DMS153 treated with DMSO at 0.1 percent for 48 hours (cell line): Measurements from ENCODE around the gene SPRTN.

ENCODE experiments used
- DNase-seq: peaks from one replicate; lab custom pipeline; 2025; ENCODE audit not compliant: unreplicated experiment; lab: John Stamatoyannopoulos, UW

SPRTN gene, protein sequence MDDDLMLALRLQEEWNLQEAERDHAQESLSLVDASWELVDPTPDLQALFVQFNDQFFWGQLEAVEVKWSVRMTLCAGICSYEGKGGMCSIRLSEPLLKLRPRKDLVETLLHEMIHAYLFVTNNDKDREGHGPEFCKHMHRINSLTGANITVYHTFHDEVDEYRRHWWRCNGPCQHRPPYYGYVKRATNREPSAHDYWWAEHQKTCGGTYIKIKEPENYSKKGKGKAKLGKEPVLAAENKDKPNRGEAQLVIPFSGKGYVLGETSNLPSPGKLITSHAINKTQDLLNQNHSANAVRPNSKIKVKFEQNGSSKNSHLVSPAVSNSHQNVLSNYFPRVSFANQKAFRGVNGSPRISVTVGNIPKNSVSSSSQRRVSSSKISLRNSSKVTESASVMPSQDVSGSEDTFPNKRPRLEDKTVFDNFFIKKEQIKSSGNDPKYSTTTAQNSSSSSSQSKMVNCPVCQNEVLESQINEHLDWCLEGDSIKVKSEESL

GRCh38 chr1:231338270-231339128 lies at the start of gene SPRTN:
TSS of gene SPRTN (plus strand) at chr1:231338293. CDS start at chr1:231338384, 91 bp downstream.
- DNase-seq = no peak

DNA sequence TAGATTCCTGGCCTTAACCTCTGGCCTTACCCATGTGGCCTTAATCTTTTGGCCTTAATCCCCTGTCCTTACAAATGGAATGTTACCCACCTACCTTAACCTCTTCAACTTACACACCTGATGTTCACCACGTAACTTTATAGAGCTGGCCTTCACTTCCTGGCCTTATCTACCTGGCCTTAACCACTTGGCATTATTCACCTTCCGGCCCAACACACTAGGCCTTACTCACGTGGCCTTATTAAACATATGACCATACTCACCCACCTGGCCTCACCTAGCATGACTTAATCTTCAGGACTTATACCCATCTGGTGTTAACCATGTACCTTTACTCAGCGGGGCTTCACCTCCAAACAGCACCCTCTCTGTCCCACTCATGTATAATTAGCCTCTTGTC lies 42.2 kb upstream of the SPRTN start:
- DNase-seq = no peak

- no peak for DNase-seq
These were observed 36.1 kb upstream of the SPRTN start for GRCh38 chr1:231301990-231302389.

GRCh38 chr1:231310391-231310934 lies 27.6 kb upstream of the SPRTN start:
- no peak for DNase-seq

GRCh38 chr1:231311720-231312431 lies 26.2 kb upstream of the SPRTN start:
- DNase-seq = no peak

GRCh38 chr1:231312432-231312788 lies 25.7 kb upstream of the SPRTN start:
- DNase-seq = no peak

DNA sequence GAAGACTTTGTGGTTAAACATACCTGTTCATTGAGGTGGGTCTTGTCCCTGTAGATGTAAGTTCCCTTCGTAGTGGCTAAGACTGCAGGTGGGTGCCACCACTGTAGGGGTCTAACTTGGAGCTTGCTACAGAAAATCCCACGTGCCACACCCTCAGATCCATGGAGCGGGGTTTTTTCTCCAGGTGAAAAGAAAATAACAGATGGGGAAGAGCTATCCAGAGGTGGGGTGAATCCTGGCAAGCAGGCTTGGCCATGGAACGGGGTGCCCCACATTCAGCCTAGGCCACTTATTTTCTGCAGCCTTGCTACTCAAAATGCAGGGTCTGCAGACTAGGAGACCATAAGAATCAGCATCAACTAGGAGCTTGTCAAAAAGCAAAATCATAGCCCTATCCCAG lies 24.4 kb upstream of the SPRTN start:
- DNase-seq = no peak

DNA sequence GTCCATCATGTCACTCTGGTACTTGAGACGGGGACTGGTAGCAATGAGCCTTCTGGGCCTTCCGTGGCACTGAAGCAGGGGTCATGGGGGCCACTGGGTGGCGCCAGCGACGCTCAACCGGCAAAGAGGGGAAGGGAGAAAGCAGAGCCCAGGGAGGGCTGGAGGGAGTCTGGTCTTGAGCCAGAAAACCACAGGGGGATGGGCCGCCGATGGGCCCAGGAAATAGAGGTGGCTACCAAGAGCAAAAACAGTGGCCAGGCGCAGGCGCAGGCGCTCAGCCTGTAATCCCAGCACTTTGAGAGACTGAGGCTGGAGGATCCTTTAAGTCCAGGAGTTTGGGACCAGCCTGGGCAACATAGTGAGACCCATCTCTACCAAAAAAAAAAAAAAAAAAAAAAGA lies 22.2 kb upstream of the SPRTN start:
- no peak for DNase-seq

DNA sequence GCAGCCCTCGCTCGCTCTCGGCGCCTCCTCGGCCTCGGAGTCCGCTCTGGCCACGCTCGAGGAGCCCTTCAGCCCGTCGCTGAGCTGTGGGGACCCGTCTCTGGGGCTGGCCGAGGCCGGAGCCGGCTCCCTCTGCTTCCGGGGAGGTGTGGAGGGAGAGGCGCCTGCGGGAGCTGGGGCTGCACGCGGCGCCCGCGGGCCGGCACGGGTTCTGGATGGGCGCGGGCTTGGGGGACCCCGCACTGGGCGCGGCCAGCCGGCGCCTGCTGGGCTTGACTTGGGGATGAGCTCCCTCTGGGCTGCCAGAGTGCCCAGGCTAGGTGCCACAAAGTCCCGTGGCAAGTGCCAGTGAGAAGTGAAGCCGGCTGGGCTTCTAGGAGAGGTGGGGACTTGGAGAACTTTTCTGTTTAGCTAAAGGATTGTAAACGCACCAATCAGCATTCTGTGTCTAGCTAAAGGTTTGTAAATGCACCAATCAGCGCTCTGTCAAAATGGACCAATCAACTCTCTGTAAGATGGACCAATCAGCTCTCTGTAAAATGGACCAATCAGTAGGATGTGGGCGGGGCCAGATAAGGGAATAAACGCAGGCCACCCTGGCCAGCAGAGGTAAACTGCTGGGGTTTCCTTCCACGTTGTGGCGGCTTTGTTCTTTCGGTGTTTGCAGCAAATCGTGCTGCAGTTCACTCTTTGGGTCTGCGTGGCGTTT lies 20.6 kb upstream of the SPRTN start:
- no peak for DNase-seq

- no peak for DNase-seq
These were observed 20.1 kb upstream of the SPRTN start for GRCh38 chr1:231318015-231318355.

GRCh38 chr1:231318568-231318967 lies 19.5 kb upstream of the SPRTN start:
- no peak for DNase-seq

GRCh38 chr1:231319080-231319479 lies 19.0 kb upstream of the SPRTN start:
- DNase-seq = no peak

DNA sequence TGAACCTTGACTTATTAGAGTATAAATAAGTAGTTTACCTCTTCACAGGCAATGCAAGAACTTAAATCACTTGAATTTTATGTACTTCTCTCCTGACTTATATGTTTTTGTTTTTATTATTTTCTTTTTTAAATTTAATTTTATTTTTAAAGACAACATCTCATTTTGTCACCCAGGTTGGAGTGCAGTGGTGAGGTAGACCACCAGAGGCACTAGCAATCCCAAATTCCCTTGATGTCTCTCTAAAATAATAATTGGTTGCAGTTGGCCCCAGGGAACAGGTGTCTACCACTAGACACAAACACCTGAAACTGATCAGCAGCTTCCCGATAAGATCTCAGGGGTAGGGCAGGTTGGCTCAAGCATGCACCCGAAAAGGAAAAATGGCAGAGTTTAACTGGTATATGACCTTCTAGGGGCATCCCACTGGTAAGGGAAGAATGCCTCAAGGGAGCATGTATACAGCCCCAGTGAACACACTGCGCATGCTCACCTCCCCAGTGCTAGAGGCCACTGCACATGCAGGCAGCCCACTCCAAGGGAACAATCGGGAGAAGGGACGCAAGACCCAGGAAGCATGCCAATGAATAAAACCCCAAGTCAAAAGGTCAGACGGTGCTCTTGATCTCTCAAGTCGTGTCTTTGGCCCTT lies 15.1 kb upstream of the SPRTN start:
- DNase-seq = no peak

- DNase-seq = no peak
These were observed 13.4 kb upstream of the SPRTN start for GRCh38 chr1:231324660-231325059.

DNA sequence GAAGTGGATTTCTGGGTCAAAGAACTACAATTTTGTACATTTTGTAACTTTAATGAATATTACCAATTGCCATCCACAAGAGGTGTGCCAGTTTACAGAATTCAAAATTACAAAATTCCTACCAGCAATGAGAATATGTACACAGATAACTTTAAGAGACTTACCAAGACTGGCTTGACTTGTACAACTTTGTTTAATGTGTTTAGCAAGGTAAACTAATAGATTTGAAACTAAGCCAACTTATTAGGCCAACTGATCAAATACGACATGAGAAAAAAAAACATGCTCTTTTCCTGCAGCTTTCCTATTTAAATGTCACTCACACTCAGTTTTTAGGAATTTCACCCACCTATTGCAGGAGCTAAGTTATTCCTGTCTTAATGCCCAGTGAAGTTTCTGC lies 11.8 kb upstream of the SPRTN start:
- DNase-seq = no peak

DNA sequence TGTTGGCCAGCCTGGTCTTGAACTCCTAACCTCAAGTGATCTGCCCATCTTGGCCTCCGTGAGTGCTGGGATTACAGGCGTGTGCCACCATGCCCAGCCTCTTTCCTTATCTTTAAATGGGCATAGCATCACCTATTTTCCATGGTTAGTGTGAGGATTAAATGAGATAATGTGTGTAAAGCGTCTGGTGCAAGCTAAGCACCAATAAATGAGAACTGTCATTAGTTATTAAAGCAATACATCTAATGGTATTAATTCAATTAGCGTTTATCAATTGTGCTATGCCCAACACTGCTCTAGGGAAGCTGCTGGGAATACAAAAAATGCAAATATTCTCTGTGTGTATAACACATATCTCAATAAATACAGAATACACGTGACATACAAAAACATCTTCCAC lies 10.5 kb upstream of the SPRTN start:
- DNase-seq = no peak

GRCh38 chr1:231329483-231329882 lies 8.6 kb upstream of the SPRTN start:
- no peak for DNase-seq

GRCh38 chr1:231332761-231333160 lies 5.3 kb upstream of the SPRTN start:
- no peak for DNase-seq

DNA sequence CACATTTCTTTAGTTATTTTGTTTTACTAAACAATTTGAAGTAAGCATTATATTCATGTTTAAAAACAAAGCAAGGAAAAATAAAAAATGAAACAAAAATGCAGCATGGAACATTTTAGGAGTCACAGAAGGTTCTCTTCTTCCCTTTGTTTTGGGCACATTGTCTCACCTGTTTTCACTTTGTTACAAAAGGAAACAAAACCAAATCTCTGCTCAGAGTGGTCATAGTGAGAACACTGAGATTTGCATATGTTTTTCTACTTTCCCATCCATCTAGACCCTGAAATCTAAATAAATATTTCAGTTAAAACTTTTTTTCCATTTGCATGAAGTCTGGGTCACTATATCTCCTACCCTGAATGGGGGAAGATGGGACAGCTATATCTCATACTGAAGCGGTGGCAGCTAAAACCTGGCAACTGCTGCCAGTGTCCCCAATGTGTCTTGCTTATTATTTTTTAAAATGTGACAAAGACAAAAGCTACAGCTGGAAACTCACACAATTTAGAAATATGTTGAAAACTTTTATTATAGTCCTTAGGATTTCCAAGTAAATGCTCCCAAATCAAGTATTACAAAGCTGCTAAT lies 3.9 kb upstream of the SPRTN start:
- no peak for DNase-seq

DNA sequence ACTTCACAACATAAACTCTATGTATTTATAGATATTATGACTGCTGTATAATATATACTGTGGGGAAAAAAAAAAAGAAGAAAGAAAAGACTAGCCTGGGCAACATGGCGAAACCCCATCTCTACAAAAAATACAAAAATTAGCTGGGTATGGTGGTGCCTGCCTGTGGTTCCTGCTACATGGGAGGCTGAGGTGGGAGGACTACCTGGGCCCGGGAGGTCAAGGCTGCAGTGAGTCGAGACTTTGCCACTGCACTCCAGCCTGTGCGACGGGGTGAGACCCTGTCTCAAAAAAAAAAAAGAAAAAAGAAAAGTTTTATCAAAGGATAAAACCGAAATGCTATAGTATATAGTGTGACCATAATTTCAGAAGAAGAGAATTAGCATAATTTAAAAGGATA lies 3.1 kb upstream of the SPRTN start:
- DNase-seq = no peak
